GM23338 (cell line): ENCODE measurements around the gene CYP4F2. TPM values are rescaled to one million over a fixed set of nuclear protein-coding genes. Genes with fewer than 3 reads are reported as not detected.
"Not testable (repeated sequence)": the region's sequence is repeated elsewhere in the genome, so short reads cannot be mapped to it uniquely, and the experiment has no call there.

ENCODE experiments used
- ATAC-seq: fragments of 200-7000 bp; cut with Tn5 transposase; 3 replicates; pipeline ENCODE4 v1.9.1; 2020
- DNase-seq: peaks from one replicate; pipeline ENCODE4 v3.0.0-alpha.2; 2015; ENCODE audit warnings: low spot score
- H2AFZ ChIP-seq: fragments of 200-600 bp; sonication (generic); 2 replicates; pipeline ENCODE4 v1.8.0; 2016; ENCODE audit warnings: antibody characterized with exemption, mild to moderate bottlenecking, moderate library complexity
- H3F3A ChIP-seq: fragments of 200-600 bp; sonication (generic); replicated peaks from 2 replicates; pipeline ENCODE4 v1.8.0; 2017; ENCODE audit warnings: antibody characterized with exemption, mixed run types, low read depth
- H3K27ac ChIP-seq: fragments of 200-600 bp; sonication (generic); 2 replicates; pipeline ENCODE4 v1.6.1; 2016; ENCODE audit warnings: low read depth
- H3K27me3 ChIP-seq: fragments of 200-600 bp; sonication (generic); 2 replicates; pipeline ENCODE4 v1.8.0; 2016; ENCODE audit warnings: mild to moderate bottlenecking, mixed run types, moderate library complexity; ENCODE audit not compliant: insufficient read depth
- H3K36me3 ChIP-seq: fragments of 200-600 bp; sonication (generic); 2 replicates; pipeline ENCODE4 v1.8.0; 2016; ENCODE audit warnings: mild to moderate bottlenecking; ENCODE audit not compliant: insufficient read depth
- H3K4me1 ChIP-seq: fragments of 200-600 bp; sonication (generic); 2 replicates; pipeline ENCODE4 v1.8.0; 2016; ENCODE audit warnings: mild to moderate bottlenecking, moderate library complexity; ENCODE audit not compliant: insufficient read depth
- H3K4me2 ChIP-seq: fragments of 200-600 bp; sonication (generic); 2 replicates; pipeline ENCODE4 v1.7.1; 2017; ENCODE audit warnings: mixed run types
- H3K4me3 ChIP-seq: fragments of 200-600 bp; sonication (generic); 2 replicates; pipeline ENCODE4 v1.6.1; 2016; ENCODE audit warnings: mixed run types
- H3K79me2 ChIP-seq: fragments of 200-600 bp; sonication (generic); replicated peaks from 2 replicates; pipeline ENCODE4 v1.8.0; 2017; ENCODE audit warnings: mild to moderate bottlenecking; ENCODE audit not compliant: insufficient read depth
- H3K9me2 ChIP-seq: fragments of 200-600 bp; sonication (generic); 2 replicates; pipeline ENCODE4 v1.8.0; 2017; ENCODE audit not compliant: insufficient read depth
- H4K20me1 ChIP-seq: fragments of 200-600 bp; sonication (generic); replicated peaks from 2 replicates; pipeline ENCODE4 v1.8.0; 2017; ENCODE audit warnings: mild to moderate bottlenecking; ENCODE audit not compliant: insufficient read depth
- H3K27ac Mint-ChIP-seq: 2 replicates; pipeline ENCODE4 v1.8.0; 2020; ENCODE audit warnings: inconsistent platforms, mild to moderate bottlenecking, moderate library complexity, mixed read lengths
- H3K27me3 Mint-ChIP-seq: 3 replicates; pipeline ENCODE4 v1.8.0; 2022; ENCODE audit warnings: low read depth, mild to moderate bottlenecking, moderate library complexity, mixed read lengths, inconsistent platforms; ENCODE audit not compliant: insufficient read depth, poor library complexity
- H3K36me3 Mint-ChIP-seq: 3 replicates; pipeline ENCODE4 v1.8.0; 2021; ENCODE audit warnings: low read depth, mild to moderate bottlenecking, inconsistent platforms, moderate library complexity, mixed read lengths
- H3K4me1 Mint-ChIP-seq: 3 replicates; pipeline ENCODE4 v1.8.0; 2020; ENCODE audit warnings: mild to moderate bottlenecking, inconsistent platforms, mixed read lengths
- H3K4me3 Mint-ChIP-seq: 3 replicates; pipeline ENCODE4 v1.8.0; 2021; ENCODE audit warnings: moderate library complexity, mild to moderate bottlenecking, inconsistent platforms, mixed read lengths
- H3K9me3 Mint-ChIP-seq: 3 replicates; pipeline ENCODE4 v1.8.0; 2020; ENCODE audit warnings: moderate library complexity, mild to moderate bottlenecking, inconsistent platforms, mixed read lengths
- CREB1 ChIP-seq: fragments of 250-450 bp; sonication (Bioruptor Pico); IDR thresholded peaks from 2 replicates; pipeline ENCODE4 v1.5.0; 2020; ENCODE audit warnings: low read depth, mild to moderate bottlenecking, moderate library complexity
- EZH2 ChIP-seq: fragments of 200-600 bp; sonication (generic); IDR thresholded peaks from one replicate; pipeline ENCODE4 v1.8.0; 2017; ENCODE audit warnings: antibody characterized with exemption, mild to moderate bottlenecking, low read depth; ENCODE audit not compliant: unreplicated experiment
- EZH2phosphoT487 ChIP-seq: fragments of 200-600 bp; sonication (generic); IDR thresholded peaks from one replicate; pipeline ENCODE4 v1.8.1; 2018; ENCODE audit warnings: antibody characterized with exemption; ENCODE audit not compliant: unreplicated experiment
- JUNB ChIP-seq: IDR thresholded peaks from one replicate; pipeline ENCODE4 v1.6.1; 2016; ENCODE audit warnings: antibody characterized with exemption; ENCODE audit not compliant: unreplicated experiment
- POLR2AphosphoS5 ChIP-seq: IDR thresholded peaks from 2 replicates; pipeline ENCODE4 v1.6.1; 2016; ENCODE audit warnings: antibody characterized with exemption, low read depth
- ZNF331 ChIP-seq: fragments of 250-450 bp; sonication (Bioruptor Pico); IDR thresholded peaks from 2 replicates; pipeline ENCODE4 v1.5.0; 2020; ENCODE audit warnings: low read depth, mild to moderate bottlenecking, moderate library complexity
- polyA plus RNA-seq: library from polyadenylated mRNA; unstranded; fragments of >200 nt; fragmentation: Nextera tagmentation; extraction: Ambion mirVana; gene quantifications from 2 replicates; pipeline ENCODE4 v1.2.1, GENCODE V29; 2016
- total RNA-seq: library from RNA; depleted of rRNA; stranded (reverse); fragments of >200 nt; shearing (Covaris generic); gene quantifications from 2 replicates; pipeline ENCODE4 v1.2.3, GENCODE V29; 2014
- TF ChIP-seq, protein P1 (sequence below): IDR thresholded peaks from 2 replicates; pipeline ENCODE4 v1.6.1; 2016; ENCODE audit warnings: antibody characterized with exemption
- TF ChIP-seq, protein P2 (sequence below), 2 experiments: fragments of 200-600 bp in 1 of 2; sonication (generic) in 1 of 2; conservative IDR thresholded peaks; 2 replicates each; pipeline versions ENCODE4 v1.5.1 to v1.6.1; 2016 to 2017; ENCODE audit warnings: antibody characterized with exemption in 2 of 2, low read depth in 2 of 2, mild to moderate bottlenecking in 2 of 2, moderate library complexity in 1 of 2
- TF ChIP-seq, protein P3 (sequence below): fragments of 250-450 bp; sonication (Bioruptor Pico); IDR thresholded peaks from 2 replicates; pipeline ENCODE4 v1.5.0; 2020; ENCODE audit warnings: mild to moderate bottlenecking, moderate library complexity

The CYP4F2 gene
- total and polyA plus RNA-seq, 2 experiments from 2014 or later = not detected

DNA sequence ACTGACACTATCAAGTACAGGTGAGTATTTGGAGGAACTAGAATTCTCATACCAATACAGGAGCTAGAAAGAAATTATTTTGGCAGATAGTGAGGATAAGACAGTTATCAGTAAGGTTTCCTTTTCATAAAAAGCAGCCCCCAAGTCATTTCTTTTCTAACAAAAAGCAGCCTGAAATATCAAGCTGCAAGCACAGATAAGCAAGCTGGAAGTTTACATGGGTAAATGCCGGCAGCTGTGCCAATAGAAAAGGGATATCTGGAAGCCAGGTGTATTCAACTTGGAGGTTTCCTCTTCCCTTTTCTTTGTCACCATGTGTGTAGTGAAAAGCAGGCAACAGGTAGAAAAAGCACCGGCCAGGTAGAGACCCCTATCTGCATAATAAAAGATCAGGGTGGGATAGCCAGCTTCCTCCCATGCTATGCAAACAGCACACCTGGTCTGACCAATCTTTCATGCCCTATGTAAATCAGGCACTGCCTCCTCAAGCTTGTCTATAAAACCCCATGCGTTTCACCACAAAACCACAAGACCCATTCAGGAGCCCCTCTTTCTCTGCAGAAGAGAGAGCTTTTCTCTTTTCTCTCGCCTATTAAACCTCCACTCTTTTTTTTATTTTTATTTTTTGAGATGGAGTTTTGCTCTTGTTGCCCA, 22.9 kb downstream of the CYP4F2 start (continued):
- TF ChIP-seq ZNF331 (CRISPR knock-in tag) (no peak), CREB1 (CRISPR knock-in tag) (no peak), POLR2AphosphoS5 (no peak), EZH2 (no peak)

DNA sequence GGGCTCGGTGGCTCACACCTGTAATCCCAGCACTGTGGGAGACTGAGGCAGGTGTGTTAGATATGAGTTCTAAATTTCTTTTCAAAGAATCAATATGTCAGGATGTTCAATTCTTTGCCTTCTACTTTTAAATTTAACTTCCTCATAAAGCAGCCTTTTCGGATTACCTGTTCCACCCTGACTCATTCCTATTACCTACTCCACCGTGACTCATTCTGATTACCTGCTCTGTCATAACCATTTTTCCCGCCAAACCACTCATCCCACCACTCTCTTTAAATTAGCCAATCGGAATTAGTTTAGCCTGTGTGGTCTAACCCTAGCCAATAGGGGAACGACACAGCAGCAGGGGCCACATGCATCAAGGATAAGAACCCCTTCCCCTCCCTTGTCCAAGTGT, 24.1 kb downstream of the CYP4F2 start:
- ATAC-seq, H3K4me3 ChIP-seq, H3F3A ChIP-seq, H3K9me2 ChIP-seq, H3K36me3 ChIP-seq, DNase-seq, H3K27ac Mint-ChIP-seq, H3K4me1 Mint-ChIP-seq, H3K79me2 ChIP-seq, H3K4me3 Mint-ChIP-seq, H3K4me1 ChIP-seq, H3K4me2 ChIP-seq, H3K27me3 Mint-ChIP-seq, H2AFZ ChIP-seq, H3K27me3 ChIP-seq, H4K20me1 ChIP-seq, H3K27ac ChIP-seq: not testable (repeated sequence)
- H3K9me3 Mint-ChIP-seq = peaks cover 95% of the 10 kb centered on the region
- H3K36me3 Mint-ChIP-seq = peaks cover 26% of the 10 kb centered on the region

DNA sequence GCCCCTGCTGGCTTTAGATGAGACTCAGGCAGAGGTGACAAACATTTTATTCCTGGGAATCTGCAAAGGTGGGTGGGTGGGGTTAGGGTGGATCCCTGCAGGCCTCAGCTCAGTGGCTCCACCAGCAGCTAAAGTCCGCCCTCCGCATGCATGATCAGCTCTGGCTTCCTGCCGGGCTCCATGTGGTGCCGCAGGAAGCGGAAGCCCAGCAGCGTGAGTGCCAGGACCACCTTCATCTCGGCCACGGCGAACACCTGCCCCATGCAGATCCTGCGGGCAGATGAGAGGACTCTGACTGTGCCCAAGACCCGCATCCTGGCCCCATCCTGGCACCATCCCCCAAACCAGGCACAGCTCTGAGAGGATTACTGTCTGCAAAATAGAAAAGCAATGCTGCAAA, 26.3 kb downstream of the CYP4F2 start:
- no peaks in the 10 kb centered on the region for H4K20me1 ChIP-seq
- no peaks in the 10 kb centered on the region for H3K79me2 ChIP-seq
- H3F3A ChIP-seq = no peaks in the 10 kb centered on the region
- no peak overlapping the region for H3K4me3 ChIP-seq
- Mint-ChIP-seq H3K27ac (no peak overlapping the region), H3K36me3 (peaks cover 34% of the 10 kb centered on the region), H3K27me3 (peaks cover 2% of the 10 kb centered on the region), H3K4me3 (no peak overlapping the region), H3K9me3 (peaks cover 93% of the 10 kb centered on the region), H3K4me1 (no peaks in the 10 kb centered on the region)
- H3K9me2 ChIP-seq = no peaks in the 10 kb centered on the region
- H3K4me2 ChIP-seq = no peak overlapping the region
- H3K27me3 ChIP-seq = no peaks in the 10 kb centered on the region
- no peaks in the 10 kb centered on the region; the same call in 1 of the 2 replicates for H3K36me3 ChIP-seq
- H3K4me1 ChIP-seq = no peaks in the 10 kb centered on the region
- H3K27ac ChIP-seq = no peak overlapping the region
- ATAC-seq = no peak
- DNase-seq = no peak
- H2AFZ ChIP-seq = no peak overlapping the region
- TF ChIP-seq POLR2AphosphoS5 = no peak
- TF ChIP-seq ZNF331 (CRISPR knock-in tag) = no peak
- TF ChIP-seq JUNB = no peak
- TF ChIP-seq, protein P1, sequence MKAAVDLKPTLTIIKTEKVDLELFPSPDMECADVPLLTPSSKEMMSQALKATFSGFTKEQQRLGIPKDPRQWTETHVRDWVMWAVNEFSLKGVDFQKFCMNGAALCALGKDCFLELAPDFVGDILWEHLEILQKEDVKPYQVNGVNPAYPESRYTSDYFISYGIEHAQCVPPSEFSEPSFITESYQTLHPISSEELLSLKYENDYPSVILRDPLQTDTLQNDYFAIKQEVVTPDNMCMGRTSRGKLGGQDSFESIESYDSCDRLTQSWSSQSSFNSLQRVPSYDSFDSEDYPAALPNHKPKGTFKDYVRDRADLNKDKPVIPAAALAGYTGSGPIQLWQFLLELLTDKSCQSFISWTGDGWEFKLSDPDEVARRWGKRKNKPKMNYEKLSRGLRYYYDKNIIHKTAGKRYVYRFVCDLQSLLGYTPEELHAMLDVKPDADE = no peak
- TF ChIP-seq, protein P2, sequence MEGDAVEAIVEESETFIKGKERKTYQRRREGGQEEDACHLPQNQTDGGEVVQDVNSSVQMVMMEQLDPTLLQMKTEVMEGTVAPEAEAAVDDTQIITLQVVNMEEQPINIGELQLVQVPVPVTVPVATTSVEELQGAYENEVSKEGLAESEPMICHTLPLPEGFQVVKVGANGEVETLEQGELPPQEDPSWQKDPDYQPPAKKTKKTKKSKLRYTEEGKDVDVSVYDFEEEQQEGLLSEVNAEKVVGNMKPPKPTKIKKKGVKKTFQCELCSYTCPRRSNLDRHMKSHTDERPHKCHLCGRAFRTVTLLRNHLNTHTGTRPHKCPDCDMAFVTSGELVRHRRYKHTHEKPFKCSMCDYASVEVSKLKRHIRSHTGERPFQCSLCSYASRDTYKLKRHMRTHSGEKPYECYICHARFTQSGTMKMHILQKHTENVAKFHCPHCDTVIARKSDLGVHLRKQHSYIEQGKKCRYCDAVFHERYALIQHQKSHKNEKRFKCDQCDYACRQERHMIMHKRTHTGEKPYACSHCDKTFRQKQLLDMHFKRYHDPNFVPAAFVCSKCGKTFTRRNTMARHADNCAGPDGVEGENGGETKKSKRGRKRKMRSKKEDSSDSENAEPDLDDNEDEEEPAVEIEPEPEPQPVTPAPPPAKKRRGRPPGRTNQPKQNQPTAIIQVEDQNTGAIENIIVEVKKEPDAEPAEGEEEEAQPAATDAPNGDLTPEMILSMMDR (conservative IDR thresholded peaks at IDR 0.05; ENCODE audit: low read depth in 2 of 2) = no peak
- TF ChIP-seq, protein P3, sequence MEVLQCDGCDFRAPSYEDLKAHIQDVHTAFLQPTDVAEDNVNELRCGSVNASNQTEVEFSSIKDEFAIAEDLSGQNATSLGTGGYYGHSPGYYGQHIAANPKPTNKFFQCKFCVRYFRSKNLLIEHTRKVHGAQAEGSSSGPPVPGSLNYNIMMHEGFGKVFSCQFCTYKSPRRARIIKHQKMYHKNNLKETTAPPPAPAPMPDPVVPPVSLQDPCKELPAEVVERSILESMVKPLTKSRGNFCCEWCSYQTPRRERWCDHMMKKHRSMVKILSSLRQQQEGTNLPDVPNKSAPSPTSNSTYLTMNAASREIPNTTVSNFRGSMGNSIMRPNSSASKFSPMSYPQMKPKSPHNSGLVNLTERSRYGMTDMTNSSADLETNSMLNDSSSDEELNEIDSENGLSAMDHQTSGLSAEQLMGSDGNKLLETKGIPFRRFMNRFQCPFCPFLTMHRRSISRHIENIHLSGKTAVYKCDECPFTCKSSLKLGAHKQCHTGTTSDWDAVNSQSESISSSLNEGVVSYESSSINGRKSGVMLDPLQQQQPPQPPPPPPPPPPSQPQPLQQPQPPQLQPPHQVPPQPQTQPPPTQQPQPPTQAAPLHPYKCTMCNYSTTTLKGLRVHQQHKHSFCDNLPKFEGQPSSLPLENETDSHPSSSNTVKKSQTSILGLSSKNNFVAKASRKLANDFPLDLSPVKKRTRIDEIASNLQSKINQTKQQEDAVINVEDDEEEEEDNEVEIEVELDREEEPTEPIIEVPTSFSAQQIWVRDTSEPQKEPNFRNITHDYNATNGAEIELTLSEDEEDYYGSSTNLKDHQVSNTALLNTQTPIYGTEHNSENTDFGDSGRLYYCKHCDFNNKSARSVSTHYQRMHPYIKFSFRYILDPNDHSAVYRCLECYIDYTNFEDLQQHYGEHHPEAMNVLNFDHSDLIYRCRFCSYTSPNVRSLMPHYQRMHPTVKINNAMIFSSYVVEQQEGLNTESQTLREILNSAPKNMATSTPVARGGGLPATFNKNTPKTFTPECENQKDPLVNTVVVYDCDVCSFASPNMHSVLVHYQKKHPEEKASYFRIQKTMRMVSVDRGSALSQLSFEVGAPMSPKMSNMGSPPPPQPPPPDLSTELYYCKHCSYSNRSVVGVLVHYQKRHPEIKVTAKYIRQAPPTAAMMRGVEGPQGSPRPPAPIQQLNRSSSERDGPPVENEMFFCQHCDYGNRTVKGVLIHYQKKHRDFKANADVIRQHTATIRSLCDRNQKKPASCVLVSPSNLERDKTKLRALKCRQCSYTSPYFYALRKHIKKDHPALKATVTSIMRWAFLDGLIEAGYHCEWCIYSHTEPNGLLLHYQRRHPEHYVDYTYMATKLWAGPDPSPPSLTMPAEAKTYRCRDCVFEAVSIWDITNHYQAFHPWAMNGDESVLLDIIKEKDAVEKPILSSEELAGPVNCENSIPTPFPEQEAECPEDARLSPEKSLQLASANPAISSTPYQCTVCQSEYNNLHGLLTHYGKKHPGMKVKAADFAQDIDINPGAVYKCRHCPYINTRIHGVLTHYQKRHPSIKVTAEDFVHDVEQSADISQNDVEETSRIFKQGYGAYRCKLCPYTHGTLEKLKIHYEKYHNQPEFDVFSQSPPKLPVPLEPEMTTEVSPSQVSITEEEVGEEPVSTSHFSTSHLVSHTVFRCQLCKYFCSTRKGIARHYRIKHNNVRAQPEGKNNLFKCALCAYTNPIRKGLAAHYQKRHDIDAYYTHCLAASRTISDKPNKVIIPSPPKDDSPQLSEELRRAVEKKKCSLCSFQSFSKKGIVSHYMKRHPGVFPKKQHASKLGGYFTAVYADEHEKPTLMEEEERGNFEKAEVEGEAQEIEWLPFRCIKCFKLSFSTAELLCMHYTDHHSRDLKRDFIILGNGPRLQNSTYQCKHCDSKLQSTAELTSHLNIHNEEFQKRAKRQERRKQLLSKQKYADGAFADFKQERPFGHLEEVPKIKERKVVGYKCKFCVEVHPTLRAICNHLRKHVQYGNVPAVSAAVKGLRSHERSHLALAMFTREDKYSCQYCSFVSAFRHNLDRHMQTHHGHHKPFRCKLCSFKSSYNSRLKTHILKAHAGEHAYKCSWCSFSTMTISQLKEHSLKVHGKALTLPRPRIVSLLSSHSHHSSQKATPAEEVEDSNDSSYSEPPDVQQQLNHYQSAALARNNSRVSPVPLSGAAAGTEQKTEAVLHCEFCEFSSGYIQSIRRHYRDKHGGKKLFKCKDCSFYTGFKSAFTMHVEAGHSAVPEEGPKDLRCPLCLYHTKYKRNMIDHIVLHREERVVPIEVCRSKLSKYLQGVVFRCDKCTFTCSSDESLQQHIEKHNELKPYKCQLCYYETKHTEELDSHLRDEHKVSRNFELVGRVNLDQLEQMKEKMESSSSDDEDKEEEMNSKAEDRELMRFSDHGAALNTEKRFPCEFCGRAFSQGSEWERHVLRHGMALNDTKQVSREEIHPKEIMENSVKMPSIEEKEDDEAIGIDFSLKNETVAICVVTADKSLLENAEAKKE (CRISPR knock-in tag) = no peak
- no peak for TF ChIP-seq EZH2phosphoT487
